GM19328 (cell line): ENCODE data around the gene DNAH3.
"Not testable (repeated sequence)": the region's sequence is repeated elsewhere in the genome, so short reads cannot be mapped to it uniquely, and the experiment has no call there.

ENCODE experiments used
- ATAC-seq: cut with Tn5 transposase; IDR thresholded peaks from one replicate; pipeline ENCODE4 v1.9.1; 2021; ENCODE audit warnings: mild to moderate bottlenecking, moderate library complexity; ENCODE audit not compliant: unreplicated experiment

Gene DNAH3

GRCh38 chr16:20948444-20948843, 202.2 kb downstream of the DNAH3 start:
- ATAC-seq = no peak

GRCh38 chr16:20946015-20946629, 204.5 kb downstream of the DNAH3 start:
- no peak for ATAC-seq

GRCh38 chr16:20945575-20945875, 205.1 kb downstream of the DNAH3 start:
- ATAC-seq = not testable (repeated sequence)

GRCh38 chr16:20944861-20945574, 205.6 kb downstream of the DNAH3 start:
- ATAC-seq = no peak

- no peak for ATAC-seq
Measured at GRCh38 chr16:20942256-20942655, 208.4 kb downstream of the DNAH3 start.

- no peak for ATAC-seq
Measured at GRCh38 chr16:20941636-20941926, 209.1 kb downstream of the DNAH3 start.

- ATAC-seq = no peak
Measured at GRCh38 chr16:20940871-20941635, 209.6 kb downstream of the DNAH3 start.

- no peak for ATAC-seq
Measured at GRCh38 chr16:20939611-20940010, 211.0 kb downstream of the DNAH3 start.

GRCh38 chr16:20938426-20938825, 212.2 kb downstream of the DNAH3 start:
- ATAC-seq = no peak

GRCh38 chr16:20937736-20938135, 212.9 kb downstream of the DNAH3 start:
- ATAC-seq = no peak

GRCh38 chr16:20933589-20933988, 217.1 kb downstream of the DNAH3 start:
- no peak for ATAC-seq

- no peak for ATAC-seq
Measured at GRCh38 chr16:20931066-20931600, 219.5 kb downstream of the DNAH3 start.

- ATAC-seq = no peak
Measured at GRCh38 chr16:20930365-20930690, 220.3 kb downstream of the DNAH3 start.

GRCh38 chr16:20929676-20930364, 220.8 kb downstream of the DNAH3 start:
- ATAC-seq = not testable (repeated sequence)

GRCh38 chr16:20928774-20929411, 221.8 kb downstream of the DNAH3 start:
- ATAC-seq = no peak

- no peak for ATAC-seq
Measured at GRCh38 chr16:20925751-20926150, 224.9 kb downstream of the DNAH3 start.

GRCh38 chr16:20923876-20924275, 226.8 kb downstream of the DNAH3 start:
- no peak for ATAC-seq

- no peak for ATAC-seq
Measured at GRCh38 chr16:20920799-20921198, 229.8 kb downstream of the DNAH3 start.

GRCh38 chr16:20920091-20920490, 230.6 kb downstream of the DNAH3 start:
- ATAC-seq = no peak

- ATAC-seq = no peak
Measured at GRCh38 chr16:20918486-20919239, 232.0 kb downstream of the DNAH3 start.
